ENCODE results near the gene CTU2. TPM values are rescaled to one million over a fixed set of nuclear protein-coding genes. Genes with fewer than 3 reads are reported as not detected.

The CTU2 gene
- total RNA-seq, 2 donors from 2014 or later: 7.8 to 23.1 TPM

- H3K4me3 ChIP-seq: no peak overlapping the region
- H3K4me1 ChIP-seq: no peaks in the 10 kb centered on the region
- no peak overlapping the region for H3K9ac ChIP-seq (ENCODE audit: low read depth in 2 of 2, low read length in 2 of 2)
- H3K36me3 ChIP-seq: peaks cover 4% of the 10 kb centered on the region
- H3K27ac ChIP-seq: no peak overlapping the region
- DNase-seq: no peak
- H3K9me3 ChIP-seq: no peaks in the 10 kb centered on the region
- no peaks in the 10 kb centered on the region for H3K27me3 ChIP-seq
- no peak for TF ChIP-seq CTCF (IDR thresholded peaks at IDR 0.05)
- intact Hi-C loops (cut with DNase I): no loop called here
Measured at GRCh38 chr16:88736088-88736487, 29.8 kb downstream of the CTU2 start.

GRCh38 chr16:88736496-88736895 lies 30.2 kb downstream of the CTU2 start:
- Histone ChIP-seq H3K27ac (no peak overlapping the region), H3K4me1 (no peaks in the 10 kb centered on the region), H3K36me3 (peaks cover 2% of the 10 kb centered on the region), H3K27me3 (no peaks in the 10 kb centered on the region), H3K4me3 (no peak overlapping the region), H3K9ac (ENCODE audit: low read depth in 2 of 2, low read length in 2 of 2) (no peak overlapping the region), H3K9me3 (no peaks in the 10 kb centered on the region)
- no peak for DNase-seq
- intact Hi-C loops (cut with DNase I): no loop called here
- TF ChIP-seq CTCF (IDR thresholded peaks at IDR 0.05): no peak

GRCh38 chr16:88737298-88738150 lies 31.2 kb downstream of the CTU2 start:
- H3K9me3 ChIP-seq: no peaks in the 10 kb centered on the region
- H3K4me1 ChIP-seq: no peaks in the 10 kb centered on the region
- no peak overlapping the region for H3K27ac ChIP-seq
- no peaks in the 10 kb centered on the region for H3K36me3 ChIP-seq
- H3K27me3 ChIP-seq: no peaks in the 10 kb centered on the region
- peak; percentile 68 for DNase-seq
- H3K9ac ChIP-seq (ENCODE audit: low read depth in 2 of 2, low read length in 2 of 2): no peak overlapping the region
- H3K4me3 ChIP-seq: no peak overlapping the region
- intact Hi-C loops (cut with DNase I): loop anchor here (2.0 kb wide), 1 partner anchor 47 kb away; the partner anchor contains the start of gene PIEZO1
- peak; percentile 99 for TF ChIP-seq CTCF (IDR thresholded peaks at IDR 0.05)

DNA sequence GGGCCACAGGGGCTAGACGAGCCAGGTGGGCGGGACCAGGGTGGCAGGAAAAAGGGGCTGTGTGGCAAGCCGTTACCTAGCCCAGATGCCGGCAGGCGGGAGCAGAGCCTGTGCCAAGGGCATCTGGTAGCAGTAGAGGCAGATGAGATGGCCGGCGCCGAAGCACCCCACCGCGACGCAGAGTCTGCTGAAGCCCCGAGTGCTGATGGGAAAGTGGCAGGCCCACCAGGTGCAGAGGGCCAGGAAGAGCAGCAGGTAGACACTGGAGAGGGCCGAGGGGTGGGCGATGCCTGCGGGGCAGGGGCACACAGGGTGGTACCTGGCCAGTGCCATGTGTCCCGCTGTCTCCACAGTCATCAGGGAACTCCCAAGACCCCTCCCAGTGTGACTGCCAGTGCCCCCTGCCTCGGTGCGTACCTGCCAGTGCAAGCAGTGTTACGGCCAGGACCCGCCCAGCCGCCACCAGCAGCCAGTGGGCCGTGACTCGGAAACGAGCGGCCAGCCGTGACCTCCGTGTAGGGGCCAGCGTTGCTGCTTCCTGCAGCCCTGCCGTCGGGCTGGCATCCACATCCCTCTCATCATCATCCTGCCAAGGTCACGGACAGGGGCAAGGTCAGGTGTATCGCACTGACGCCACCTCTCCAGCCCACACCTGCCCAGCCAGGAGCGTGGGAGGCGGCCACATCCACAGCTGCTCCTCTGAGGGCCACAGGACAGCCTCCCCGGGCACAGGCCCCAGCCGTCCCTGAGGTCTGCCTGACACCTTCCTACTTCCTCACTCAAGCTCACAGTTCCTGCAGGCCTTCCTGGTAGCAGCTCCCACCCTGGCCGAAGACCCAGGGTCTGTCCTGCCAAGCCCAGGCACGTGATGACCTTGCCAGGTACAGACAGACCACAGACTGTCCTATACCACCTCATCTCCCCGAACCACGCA lies 32.1 kb downstream of the CTU2 start:
- intact Hi-C loops (cut with DNase I): loop anchor here (2.0 kb wide), 1 partner anchor 46 kb away; the partner anchor contains the start of gene PIEZO1
- no peak for DNase-seq
- Histone ChIP-seq H3K9ac (ENCODE audit: low read depth in 2 of 2, low read length in 2 of 2) (no peak overlapping the region), H3K4me3 (no peak overlapping the region), H3K4me1 (no peaks in the 10 kb centered on the region), H3K36me3 (no peaks in the 10 kb centered on the region), H3K9me3 (no peaks in the 10 kb centered on the region), H3K27me3 (no peaks in the 10 kb centered on the region), H3K27ac (no peak overlapping the region)
- no peak for TF ChIP-seq CTCF (IDR thresholded peaks at IDR 0.05)
